ENCODE measurements around the gene CCDC158. TPM values are rescaled to one million over a fixed set of nuclear protein-coding genes. Genes with fewer than 3 reads are reported as not detected.
A peak's percentile ranks its signal among the peaks of the same experiment; 100 is the strongest.

CCDC158 gene
- total and polyA plus RNA-seq, 7 donors = 0.17 to 0.32 (median 0.17) TPM; not detected in 4

- intact Hi-C loops (cut with DNase I) = loop anchor here (5.0 to 10.0 kb wide), 4 partner anchors 95 to 313 kb away; partner anchors contain the start of genes SCARB2 (in 1 of the 2) and SDAD1 (in 1 of the 2)
- Histone ChIP-seq H3K27ac (peak overlapping the region; percentile 98), H3K4me3 (peak overlapping the region; percentile 97), H3K4me1 (peaks cover 69% of the 10 kb centered on the region), H3K36me3 (ENCODE audit: insufficient read depth in 1 of 2, low read depth in 1 of 2) (peaks cover 0 to 27% of the 10 kb centered on the region in 2 donors), H3K27me3 (ENCODE audit: insufficient read depth in 3 of 3, low read length in 2 of 3) (no peaks in the 10 kb centered on the region), H3K9me3 (no peaks in the 10 kb centered on the region)
- WGBS, 3 donors = 12 to 18% (median 15%) methylated on average over 4 of the region's 4 CpGs
- peak in 3 of 4 donors; percentile 28 to 46 (median 45) for ATAC-seq
- no peak for TF ChIP-seq CTCF (IDR thresholded peaks at IDR 0.05)
- DNase-seq = peak; percentile 59 to 84
Measured at GRCh38 chr4:76307660-76308014, 113.3 kb downstream of the CCDC158 start.

- intact Hi-C loops (cut with DNase I) = loop anchor here (5.0 to 10.0 kb wide), 4 partner anchors 95 to 312 kb away; partner anchors contain the start of genes SCARB2 (in 1 of the 2) and SDAD1 (in 1 of the 2)
- Histone ChIP-seq H3K4me1 (peaks cover 68% of the 10 kb centered on the region), H3K4me3 (peak overlapping the region; percentile 97), H3K9me3 (no peaks in the 10 kb centered on the region), H3K36me3 (ENCODE audit: insufficient read depth in 1 of 2, low read depth in 1 of 2) (peaks cover 0 to 27% of the 10 kb centered on the region in 2 donors), H3K27ac (peak overlapping the region; percentile 98), H3K27me3 (ENCODE audit: insufficient read depth in 3 of 3, low read length in 2 of 3) (no peaks in the 10 kb centered on the region)
- DNase-seq (peak; percentile 71 to 83), ATAC-seq (peak; percentile 54 to 76 (median 62))
- WGBS, 3 donors = 1 to 5% (median 4%) methylated on average over 33 to 37 of the region's 37 CpGs
- TF ChIP-seq CTCF (IDR thresholded peaks at IDR 0.05) = peak; percentile 15
Measured at GRCh38 chr4:76306882-76307659, 113.9 kb downstream of the CCDC158 start.

- WGBS, 3 donors = 0 to 1% (median 1%) methylated on average over 52 to 85 of the region's 85 CpGs
- TF ChIP-seq CTCF (IDR thresholded peaks at IDR 0.05) = no peak
Measured at GRCh38 chr4:76305971-76306881, 114.7 kb downstream of the CCDC158 start, which contains the start of gene STBD1. TSS of gene STBD1 (plus strand) at chr4:76306733. CDS start at chr4:76306770, 37 bp downstream.

GRCh38 chr4:76305033-76305687 lies 115.8 kb downstream of the CCDC158 start:
- H3K4me1 ChIP-seq = peaks cover 65% of the 10 kb centered on the region
- peaks cover 0 to 16% of the 10 kb centered on the region in 2 donors for H3K36me3 ChIP-seq (ENCODE audit: insufficient read depth in 1 of 2, low read depth in 1 of 2)
- H3K9me3 ChIP-seq = no peaks in the 10 kb centered on the region
- no peaks in the 10 kb centered on the region for H3K27me3 ChIP-seq (ENCODE audit: insufficient read depth in 3 of 3, low read length in 2 of 3)
- WGBS, 3 donors = 68 to 93% (median 74%) methylated on average over 7 of the region's 7 CpGs
- H3K27ac ChIP-seq = peak overlapping the region; percentile 98
- no peak for TF ChIP-seq CTCF (IDR thresholded peaks at IDR 0.05)
- no peak for DNase-seq
- intact Hi-C loops (cut with DNase I) = loop anchor here (5.0 to 10.0 kb wide), 4 partner anchors 93 to 310 kb away; partner anchors contain the start of genes SCARB2 (in 1 of the 2) and SDAD1 (in 1 of the 2)
- no peak for ATAC-seq
- peak overlapping the region; percentile 97 for H3K4me3 ChIP-seq

More at GRCh38 chr4:76305971-76306881, 114.7 kb downstream of the CCDC158 start, which contains the start of gene STBD1:
- ATAC-seq = peak; percentile 81 to 85 (median 84)
- Histone ChIP-seq H3K27me3 (ENCODE audit: insufficient read depth in 3 of 3, low read length in 2 of 3) (no peaks in the 10 kb centered on the region), H3K36me3 (ENCODE audit: insufficient read depth in 1 of 2, low read depth in 1 of 2) (peaks cover 0 to 27% of the 10 kb centered on the region in 2 donors), H3K4me3 (peak within 1 kb of the TSS; percentile 97), H3K4me1 (peaks cover 66% of the 10 kb centered on the region), H3K9me3 (no peaks in the 10 kb centered on the region), H3K27ac (peak within 1 kb of the TSS; percentile 98)
- peak; percentile 83 to 90 for DNase-seq
- intact Hi-C loops (cut with DNase I) = loop anchor here (5.0 to 10.0 kb wide), 4 partner anchors 94 to 311 kb away; partner anchors contain the start of genes SCARB2 (in 1 of the 2) and SDAD1 (in 1 of the 2)

Measured in psoas muscle (tissue), 8 donors.